NCI-H748 (cell line): Measurements from ENCODE around the gene TEDDM1.
"Not testable (repeated sequence)": the region's sequence is repeated elsewhere in the genome, so short reads cannot be mapped to it uniquely, and the experiment has no call there.

Source experiments
- DNase-seq: peaks from one replicate; lab custom pipeline; 2025; ENCODE audit not compliant: unreplicated experiment; lab: John Stamatoyannopoulos, UW

The TEDDM1 gene, protein sequence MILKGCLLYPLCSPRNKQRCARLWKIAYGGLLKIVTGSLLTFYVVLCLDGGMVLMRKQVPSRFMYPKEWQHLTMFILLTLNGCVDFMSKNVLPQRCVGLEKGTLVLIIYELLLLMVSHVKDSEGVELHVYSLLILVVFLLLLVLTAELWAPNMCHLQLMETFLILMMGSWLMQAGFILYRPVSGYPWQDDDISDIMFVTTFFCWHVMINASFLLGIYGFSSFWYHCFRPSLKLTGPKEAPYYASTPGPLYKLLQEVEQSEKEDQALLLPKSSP

DNA sequence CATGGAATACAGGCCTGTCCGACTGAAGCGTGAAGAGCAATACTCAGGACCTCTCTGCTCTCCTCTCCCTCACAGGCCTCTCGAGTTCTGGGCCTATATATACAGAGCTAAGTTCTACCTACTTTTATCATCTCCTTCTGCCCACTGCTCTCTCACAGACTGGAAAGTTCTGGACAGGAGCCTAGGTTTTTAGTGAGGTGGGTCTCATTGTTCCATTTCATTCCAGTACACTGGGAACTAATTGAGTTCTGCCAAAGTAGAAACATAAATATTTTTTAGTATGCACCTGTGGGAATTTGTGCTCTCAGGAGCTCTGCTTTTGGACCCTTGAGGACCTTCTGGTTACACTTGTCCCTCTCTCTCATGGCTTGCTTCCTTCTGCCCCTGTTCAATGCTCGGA lies at the start of gene TEDDM1:
Gene TEDDM1, minus strand, starts transcription at position 101 of the 400 bp plus-strand sequence. CDS start 182 bp downstream, outside the sequence.
- DNase-seq: no peak

DNA sequence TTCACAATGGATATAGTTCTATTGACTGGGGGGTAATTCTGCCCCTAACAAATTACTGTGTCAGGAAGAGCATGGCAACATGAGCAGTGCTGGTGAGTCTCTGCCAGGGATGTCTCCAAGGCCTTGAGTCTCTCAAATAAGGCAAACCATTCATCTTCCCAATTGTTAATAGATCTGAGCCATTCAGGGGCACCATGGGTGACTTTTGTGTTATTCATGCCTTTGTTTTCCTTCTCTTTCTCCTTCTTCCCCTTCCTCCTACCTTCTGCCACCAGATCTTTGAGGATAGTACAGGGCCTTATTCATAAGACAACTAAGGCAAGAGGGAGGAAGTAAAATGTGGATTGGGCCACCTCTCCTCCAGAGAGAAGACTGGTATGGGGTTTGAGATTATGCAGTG lies 49.6 kb upstream of the TEDDM1 start, which contains the start of gene RGSL1:
Gene RGSL1, plus strand, starts transcription at position 60 of the 400 bp plus-strand sequence. Its CDS starts 20 bp downstream, at position 80.
- DNase-seq: no peak

DNA sequence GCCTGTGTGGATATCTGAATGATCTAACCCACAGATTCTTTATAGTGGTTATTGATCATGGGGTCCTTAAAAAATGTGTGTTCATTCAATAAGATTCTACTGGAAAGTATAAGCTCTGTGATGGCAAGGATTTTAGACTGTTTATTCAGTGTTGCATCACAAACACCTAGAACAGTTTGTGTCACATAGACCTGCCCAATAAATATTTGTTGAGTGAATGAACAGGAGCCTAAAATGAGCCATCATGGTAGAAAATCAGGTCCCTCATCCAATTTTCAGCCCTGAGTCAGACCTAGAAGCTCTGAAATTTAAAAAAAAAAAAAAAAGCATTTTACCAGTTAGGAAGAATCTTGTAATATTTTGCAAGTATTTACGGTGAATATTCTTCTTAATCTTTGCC lies 47.2 kb upstream of the TEDDM1 start:
- DNase-seq: no peak

DNA sequence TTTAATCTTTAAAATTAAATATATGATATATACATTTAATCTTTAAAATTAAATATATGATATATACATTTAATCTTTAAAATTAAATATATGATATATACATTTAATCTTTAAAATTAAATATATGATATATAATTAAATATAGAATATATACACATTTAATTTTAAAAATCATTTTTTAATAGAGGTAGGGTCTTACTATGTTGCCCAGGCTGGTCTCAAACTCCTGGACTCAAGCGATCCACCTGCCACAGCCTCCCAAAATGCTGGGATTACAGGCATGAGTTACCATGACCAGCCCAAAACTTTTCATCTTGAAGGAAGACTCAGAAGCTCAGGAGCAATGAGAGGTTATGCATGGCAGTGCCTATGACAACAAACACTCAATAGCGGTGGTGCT lies 46.7 kb upstream of the TEDDM1 start:
- DNase-seq: not testable (repeated sequence)

DNA sequence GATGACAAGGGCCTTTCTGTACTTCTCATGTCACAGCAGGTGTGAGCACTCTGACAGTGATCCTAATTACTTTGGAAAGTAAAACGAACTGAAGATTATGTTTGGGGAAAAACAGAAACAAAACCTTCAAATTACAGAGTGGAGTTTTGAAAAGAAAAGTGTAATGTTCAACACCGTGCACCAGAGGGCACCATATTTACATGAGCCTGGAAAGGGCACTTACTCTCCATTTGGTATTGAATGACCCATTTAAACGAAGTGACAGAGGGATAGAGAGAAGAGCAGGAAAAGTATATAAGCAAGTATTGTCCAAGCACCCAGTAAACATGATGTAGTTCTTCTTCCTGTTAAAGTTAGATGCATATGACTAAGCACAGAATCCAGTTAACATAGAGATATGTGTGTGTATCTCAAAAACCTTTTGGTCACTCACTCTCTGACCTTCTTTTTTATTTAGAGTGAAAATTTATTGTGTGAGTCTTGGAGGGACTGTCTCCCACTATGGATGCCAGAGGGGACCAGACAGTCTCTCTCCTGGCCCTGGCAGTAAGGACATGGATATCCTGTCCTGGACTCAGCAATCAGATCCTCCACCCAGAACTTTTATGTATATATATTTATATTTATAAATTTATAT lies 45.7 kb upstream of the TEDDM1 start:
- DNase-seq: peak; percentile 62

DNA sequence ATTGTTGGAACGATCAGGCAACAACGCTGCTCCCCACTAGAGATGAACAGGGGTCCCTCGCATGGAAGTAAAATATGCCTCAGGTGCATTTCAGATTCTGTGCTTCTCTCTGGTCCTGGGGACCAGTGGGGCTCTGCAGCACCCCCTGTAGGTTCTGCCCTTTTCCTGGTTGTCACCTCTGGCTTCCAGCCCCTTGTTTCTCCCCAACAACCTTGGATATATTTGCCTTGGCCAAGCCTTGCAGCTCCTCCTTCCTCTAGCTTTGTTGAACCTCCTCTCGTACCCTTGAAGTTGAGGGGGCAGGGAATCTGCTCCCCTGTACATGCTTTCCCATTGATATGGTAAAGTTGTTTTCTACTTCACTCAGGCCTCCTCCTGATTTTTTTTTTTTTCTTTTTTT lies 44.0 kb upstream of the TEDDM1 start:
- DNase-seq: no peak

DNA sequence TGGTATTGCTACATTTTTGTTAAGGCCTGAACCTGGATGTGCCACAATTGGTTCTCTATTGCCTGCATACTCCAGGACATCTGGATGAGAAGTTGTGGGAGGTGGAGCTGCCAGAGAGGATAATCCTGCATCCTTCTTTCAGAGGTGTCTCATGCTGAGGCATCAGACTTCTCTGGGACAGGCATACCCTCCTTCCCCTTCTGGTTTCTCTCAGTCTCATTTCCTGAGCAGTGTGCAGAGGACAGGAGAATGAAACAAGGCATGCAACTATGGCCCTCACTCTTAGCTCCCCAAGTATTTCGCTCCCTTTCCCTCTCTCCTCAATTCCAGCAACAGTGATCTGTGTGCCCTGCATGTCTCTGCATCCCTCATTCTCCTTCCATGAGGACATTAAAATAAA lies 41.9 kb upstream of the TEDDM1 start:
- no peak for DNase-seq

DNA sequence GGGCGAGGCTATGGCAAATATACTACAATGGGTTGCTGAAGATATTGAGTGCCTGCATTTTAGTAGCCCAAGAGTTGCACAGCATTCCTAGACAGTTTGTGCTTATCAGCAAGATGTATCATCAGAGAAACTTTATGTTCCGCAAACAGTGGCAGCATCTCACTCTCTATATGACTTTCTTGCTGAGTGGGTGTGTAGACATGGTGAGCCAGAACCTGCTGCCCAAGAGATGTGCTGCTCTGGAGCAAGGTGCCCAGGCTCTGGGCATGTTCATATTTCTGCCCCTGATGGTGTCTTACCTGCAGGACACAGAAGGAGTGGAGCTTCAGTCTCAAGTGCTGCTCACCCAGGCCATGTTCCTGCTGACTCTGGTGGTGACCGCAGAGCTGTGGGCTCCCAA lies 41.3 kb upstream of the TEDDM1 start:
- no peak for DNase-seq

DNA sequence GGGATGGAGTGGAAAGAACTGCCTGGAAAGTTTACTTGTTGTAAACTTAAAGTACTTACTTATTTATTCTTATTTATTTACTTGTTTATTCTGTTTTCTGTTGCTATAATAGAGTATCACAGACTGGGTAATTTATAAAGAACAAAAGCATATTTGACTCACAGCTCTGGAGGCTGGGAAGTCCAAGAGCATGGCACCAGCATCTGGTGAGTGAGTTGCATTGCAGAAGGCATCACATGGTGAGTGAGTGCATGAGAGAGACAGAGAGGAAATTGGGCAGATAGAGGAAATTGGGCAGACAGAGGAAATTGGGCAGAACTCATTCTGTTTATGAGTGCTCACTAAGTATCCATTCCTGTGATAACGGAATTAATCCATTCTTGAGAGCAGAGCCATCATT lies 37.9 kb upstream of the TEDDM1 start:
- DNase-seq: no peak

DNA sequence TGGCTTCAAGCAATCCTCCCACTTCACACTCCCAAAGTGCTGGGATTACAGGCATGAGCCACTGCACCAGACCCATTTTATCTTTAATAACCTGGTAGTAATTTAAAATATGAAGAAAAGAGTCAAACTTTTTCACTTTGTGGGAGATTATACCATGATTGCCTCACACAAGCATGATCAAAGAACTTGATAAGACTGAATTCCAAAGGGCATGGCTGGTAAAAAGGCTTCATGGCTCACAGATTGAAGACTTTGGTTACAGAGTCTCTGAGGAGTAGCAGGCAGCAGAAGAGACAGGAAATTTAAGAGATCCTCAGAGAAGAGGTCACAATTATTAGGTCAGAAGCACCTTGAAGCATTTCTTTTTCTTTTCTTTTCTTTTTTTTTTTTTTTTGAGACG lies 33.1 kb upstream of the TEDDM1 start:
- no peak for DNase-seq

DNA sequence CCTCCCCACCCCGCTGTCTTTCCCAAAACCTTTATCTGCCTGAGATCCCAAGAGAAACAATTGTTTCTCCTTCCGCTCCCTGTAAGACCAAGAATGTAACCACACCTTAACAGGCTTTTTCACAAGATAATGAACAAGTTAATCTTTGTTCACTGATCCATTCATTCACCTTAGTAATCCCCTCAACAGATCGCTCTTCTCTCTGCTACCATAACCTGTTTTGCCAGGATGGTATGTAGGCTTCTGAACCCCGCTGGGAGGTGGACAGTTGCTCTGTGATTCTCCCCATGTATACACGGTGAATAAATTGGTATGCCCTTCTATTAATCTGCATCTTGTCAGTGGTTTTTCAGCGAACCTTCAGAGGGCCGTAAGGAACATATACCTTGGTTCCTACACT lies 30.8 kb upstream of the TEDDM1 start:
- no peak for DNase-seq

DNA sequence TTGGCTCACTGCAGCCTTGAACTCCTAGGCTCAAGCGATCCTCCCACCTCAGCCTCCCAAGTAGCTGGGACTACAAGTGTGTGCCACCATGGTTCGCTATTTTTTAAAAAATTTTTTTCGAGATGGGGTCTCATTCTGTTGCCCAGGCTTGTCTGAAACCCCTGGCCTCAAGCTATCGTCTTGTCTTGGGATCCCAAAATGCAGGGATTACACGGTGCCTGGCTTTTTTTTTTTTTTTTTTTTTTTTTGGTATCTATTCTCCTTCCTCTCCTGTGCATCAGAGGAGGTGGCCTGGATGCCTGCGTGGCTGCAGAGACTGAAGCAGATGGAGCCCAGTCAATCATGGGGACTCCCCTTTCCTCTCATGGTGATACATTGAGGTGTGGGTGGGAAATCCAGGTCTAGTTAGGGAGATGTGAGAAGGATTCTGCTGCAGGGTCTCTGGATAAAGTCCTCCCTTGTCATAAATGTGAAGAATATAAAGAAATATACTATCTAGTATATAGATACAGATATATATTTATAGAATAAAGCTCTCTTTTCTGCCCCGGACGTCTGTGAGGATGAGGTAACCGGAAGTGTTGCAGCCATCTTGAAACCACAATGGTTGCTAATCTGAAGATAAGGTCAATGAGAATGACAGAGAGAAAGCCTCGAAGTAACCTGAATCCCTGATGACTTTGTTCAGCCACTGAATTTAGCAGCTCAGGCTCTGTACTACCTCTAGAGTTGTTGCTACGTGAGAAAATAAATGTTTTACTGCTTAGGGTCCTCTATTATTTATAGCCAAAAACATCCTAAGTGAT lies 30.0 kb upstream of the TEDDM1 start:
- peak; percentile 3 for DNase-seq

DNA sequence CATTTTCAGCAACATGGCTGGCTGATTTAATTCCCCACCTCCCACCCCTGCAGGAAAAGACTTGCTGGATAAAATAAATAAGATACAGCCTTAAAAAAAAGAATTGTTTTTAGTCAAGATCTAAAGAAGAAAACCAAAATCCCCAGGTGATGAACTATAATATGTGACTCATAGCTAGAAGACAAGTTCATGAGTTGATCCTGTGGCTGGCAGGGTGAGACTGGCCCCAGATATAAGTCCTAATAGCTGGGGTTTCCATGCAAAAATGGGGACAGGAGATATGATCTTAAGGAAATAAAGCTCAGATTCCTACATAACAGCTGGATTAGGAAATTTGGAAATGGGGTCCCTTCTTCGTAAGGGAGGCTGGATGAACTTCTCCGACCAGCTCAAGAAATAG lies 27.6 kb upstream of the TEDDM1 start:
- no peak for DNase-seq

DNA sequence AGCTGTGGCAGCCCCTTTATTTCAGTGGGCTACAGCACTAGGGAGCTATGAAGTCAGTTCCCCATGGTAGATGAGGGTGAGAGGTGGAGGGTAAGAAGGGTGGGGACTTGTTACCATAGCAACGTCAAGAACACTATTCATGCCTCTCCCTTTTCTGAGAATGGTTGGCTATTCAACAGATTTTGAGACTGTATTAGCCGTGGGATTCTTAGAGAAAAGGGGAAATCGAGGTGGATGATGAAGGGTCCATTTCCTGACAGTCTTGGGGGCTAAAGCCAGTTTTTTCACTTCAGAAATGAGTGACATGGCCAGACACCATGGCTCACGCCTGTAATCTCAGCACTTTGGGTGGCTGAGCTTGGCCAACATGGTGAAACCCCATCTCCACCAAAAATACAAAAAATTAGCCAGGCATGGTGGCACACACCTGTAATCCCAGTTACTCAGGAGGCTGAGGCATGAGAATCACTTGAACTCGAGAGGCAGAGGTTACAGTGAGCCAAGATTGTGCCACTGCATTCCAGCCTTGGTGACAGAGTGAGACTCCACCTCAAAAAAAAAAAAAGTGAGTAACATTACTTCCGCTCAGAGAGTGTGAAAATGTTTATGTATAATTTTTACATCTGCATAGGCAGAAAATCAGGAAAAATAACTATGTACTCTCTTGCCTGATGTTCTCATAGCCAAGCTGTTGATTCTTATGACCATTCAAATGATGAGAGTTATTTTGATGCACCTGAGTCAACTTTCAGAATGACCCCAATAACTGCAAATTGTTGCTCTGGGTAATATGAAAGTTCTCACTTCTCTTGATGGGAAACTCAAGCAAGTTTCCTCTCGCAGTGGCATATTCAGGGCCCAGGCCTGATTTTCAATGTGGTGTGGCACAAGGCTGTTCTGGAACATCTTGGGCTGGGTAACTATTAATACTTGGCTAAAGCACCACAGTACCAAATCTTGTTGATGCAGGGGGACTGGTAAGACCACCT lies 26.3 kb upstream of the TEDDM1 start:
- peak; percentile 10 for DNase-seq

DNA sequence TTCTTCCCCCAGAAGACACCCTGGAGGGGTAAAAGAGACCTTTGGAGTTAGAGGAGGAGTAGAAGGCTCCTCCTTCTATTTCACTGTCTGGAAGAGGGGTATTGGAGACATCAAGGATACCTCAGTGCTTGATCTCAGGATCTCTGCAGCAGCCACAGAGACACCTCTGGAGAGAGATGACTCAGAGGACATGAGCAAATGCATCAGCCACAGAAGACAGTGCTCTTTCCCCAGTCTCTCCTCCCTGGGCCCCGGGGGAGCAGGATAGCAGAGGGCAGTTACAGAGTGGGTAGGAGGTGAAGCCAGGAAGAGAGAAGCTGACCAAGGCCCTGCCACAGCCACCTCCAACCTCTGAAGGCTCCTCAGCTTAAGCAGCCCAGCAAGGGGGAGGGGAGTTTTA lies 15.3 kb upstream of the TEDDM1 start:
- DNase-seq: no peak

DNA sequence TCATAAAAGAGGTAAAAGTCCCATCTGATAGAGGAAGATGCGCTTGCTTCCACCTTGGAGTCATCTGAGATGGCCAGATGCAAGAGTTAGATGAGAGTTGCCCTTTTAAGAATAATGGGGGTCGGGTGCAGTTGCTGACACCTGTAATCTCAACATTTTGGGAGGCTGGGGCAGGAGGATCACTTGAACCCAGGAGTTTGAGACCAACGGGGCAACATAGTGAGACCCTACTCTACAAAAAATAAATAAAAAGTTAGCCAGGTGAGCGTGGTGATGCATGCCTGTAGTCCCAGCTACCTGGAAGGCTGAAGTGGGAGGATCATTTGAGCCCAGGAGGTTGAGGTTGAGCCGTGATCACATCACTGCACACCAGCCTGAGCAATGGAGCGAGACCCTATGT lies 13.5 kb upstream of the TEDDM1 start:
- DNase-seq: no peak

DNA sequence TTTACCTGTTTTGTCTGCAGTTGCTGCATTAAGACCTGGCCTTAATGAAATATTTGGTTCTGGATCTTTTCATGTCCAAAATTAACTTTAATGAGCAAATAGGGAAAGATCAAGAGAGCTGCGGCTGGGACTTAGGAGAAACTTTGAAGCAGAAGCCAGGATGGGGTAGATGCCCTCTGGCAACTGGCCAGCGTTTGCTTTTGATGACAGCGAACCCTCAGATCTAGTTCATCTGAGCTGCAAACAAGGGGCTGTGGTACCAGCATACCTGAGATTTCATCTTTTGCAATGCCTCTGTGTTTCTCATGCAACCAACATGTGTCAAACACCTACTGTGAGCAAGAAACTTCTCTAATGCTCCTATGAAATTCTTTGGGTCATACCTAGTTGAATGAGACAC lies 13.0 kb upstream of the TEDDM1 start:
- no peak for DNase-seq

DNA sequence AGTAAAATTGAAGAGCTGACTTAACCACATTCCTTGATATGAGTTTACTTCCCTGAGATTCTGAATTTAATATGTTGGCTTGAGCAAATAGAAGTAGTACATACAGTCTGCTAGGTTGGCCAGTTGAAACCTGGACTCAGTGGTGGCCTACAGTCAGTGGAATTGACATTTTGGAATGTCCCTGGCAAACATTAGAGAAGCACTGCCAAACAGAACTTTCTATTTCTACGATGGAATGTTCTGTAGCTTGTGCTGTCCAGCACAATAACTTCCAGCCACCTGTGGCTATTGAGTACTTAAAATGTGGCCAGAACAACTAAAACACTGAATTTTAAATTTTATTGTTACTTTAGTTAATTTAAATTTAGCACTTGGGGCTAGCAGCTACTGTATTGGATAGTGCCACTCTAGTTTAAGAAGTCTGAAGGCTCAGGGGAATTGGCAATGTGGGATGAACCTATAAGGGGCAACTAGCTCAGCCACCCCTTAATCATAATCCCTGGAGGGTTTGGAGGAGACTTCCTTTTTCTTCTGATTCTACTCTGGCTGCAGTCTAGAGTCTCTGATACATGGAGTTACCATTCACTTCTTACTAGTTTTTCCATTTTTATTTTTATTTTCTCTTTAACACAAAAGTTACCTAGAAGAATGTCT lies 10.3 kb upstream of the TEDDM1 start:
- DNase-seq: no peak

DNA sequence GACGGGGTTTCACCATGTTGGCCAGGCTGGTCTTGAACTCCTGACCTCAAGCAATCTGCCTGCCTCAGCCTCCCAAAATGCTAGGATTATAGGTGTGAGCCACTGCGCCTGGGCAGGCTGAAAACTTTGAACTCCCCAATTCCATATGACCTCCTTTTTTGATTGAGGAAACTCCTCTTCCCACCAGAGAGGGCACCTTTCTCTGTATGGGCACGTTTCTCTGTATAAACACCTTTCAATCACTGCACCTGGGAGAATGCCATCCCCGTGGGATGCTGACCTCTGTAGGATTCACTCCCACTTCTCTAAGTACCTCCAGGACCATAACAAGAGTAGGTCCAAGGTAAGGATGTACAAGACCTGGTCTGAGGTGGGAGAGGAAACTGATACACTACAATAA lies 9.7 kb upstream of the TEDDM1 start:
- DNase-seq: no peak

DNA sequence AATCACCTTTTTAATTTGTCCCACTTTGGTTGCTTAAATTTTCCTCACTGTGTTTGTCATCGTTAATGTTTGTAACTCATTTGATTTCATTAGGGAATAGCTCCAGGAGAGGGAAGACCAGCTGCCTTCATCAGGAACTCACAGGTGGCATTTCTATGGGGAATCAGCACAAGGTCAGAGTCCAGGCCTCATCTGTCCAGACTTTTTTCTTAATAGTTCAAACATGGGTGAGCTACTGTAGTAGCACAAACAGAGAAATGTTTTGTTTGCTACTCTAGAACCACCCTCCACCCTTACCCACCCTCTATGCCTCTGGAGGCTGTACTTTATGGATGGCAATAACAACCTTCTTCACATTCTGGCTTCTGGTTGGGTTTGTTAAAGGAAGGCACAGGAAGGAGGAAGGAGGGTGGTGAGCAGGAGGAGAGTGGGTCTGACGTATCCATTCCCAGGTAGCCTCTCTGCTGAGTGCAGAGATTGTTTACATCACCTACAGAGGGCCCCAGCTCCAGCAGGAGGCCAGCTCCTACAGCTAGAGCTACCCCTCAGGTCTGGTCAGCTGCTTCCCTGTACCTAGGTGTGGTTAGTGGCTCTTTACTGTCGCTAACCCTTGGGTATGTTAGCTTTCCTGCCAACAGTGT lies 8.1 kb upstream of the TEDDM1 start:
- DNase-seq: no peak
